ENCODE results near the gene ABI2.
"Not testable (repeated sequence)": the region's sequence is repeated elsewhere in the genome, so short reads cannot be mapped to it uniquely, and the experiment has no call there.

ABI2 gene

DNA sequence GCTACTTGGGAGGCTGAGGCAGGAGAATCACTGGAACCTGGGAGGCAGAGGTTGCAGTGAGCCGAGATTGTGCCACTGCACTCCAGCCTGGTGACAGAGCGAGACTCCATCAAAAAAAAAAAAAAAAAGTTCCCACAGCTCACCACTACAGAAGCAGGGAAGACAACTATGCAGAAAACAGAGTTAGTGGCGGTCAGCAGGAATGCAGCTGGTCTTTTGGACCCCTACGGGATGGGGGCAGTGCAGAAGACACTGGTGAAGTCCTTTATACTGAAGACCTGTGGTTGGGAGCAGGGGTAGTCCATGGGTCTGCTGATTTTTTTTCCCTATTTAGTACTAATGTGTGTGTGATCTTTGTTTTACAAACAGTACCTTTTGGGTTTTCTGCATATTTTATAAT lies 101.4 kb downstream of the ABI2 start:
- not testable (repeated sequence) for DNase-seq (ENCODE audit: low spot score)

DNA sequence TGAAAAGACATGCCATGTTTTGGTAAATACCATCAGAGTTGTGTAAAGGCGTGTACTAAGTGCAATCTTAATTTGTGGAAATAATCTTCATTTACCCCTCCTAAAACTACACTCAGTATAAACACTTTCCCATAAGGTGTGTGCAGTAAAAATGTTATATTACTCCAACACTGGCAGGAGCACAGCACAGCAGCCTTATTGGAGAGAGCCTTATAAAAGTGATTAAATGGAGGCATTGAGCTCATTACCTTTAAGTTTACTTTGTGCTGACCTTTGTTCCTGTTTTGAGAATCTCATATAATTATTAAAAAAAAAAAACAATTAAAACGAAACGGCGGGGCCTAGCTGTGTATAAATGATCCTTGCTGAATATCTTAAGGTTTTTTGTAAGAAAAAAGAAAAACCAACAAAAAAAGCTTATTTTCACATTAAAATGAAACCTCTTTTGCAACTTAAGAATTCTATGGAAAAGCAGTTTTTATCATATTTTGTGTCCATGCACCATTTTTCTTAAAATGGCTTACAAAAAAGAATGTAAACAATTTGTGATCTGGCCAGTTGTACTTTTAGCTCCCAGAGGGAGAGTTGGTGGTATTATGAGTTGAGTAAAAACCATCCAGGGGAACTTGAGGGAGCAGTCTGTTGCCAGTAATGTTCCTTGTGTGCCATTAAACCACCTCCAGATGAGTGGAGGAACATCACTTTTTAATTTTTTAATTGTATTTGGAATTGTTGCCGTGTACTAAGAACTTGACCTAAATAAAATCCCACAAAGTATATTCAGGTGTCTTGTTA lies 103.4 kb downstream of the ABI2 start:
- no peak for DNase-seq (ENCODE audit: low spot score)

DNA sequence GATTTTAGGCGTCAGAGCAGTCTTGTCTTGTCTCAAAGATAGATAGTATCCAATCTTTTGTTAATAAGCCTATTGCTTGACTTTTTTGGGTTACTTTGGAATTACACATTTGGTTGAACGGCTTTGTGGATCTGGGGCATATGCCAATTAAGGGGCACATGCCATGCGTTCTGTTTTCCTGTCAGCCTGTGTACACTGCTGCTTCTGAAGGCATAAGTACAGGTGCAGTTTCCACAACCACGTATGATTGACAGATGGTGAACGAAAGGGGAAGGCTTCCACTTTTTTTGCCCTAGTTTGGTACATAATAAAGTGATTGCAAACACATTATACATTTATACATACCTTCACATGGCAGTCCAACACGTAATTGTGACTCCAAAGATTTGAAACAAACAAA lies 104.6 kb downstream of the ABI2 start:
- DNase-seq (ENCODE audit: low spot score): no peak

DNA sequence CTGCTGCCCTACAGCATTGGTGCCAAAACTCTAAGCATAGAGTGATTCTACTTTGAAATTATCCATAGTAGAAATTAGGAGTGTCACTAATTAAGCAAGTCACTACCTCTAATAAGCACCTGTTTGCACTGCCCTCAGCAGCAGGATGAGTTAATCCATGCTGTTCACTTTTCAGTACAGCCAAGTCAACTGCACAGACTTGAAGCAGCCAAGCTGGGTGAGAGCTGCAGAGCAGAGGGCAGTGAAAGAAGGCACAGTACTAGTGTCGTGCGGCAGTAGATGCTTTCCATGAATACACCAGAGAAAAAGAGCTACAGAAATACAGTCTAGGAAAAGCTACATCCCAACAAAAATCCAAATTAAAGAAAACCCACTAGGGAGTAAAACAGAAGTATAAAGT lies 108.3 kb downstream of the ABI2 start:
- DNase-seq (ENCODE audit: low spot score): no peak

DNA sequence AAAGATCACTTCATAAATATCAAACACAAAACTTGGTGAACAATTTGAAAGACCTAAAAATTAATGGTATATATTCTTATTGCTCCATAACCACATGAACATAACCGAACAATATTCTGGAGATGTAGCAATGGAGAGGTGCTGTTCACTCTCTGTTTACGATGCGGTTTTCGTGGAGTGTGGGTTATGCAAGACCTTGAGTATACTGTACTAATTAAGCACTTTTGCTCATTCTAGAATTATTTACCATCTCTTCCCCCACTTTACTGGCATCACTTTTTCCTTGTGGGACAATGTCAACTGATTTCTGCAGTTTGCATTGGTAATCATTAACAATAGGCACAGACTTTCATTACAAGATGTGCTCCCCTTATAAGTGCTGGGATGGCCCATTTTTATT lies 109.3 kb downstream of the ABI2 start:
- DNase-seq (ENCODE audit: low spot score): no peak

DNA sequence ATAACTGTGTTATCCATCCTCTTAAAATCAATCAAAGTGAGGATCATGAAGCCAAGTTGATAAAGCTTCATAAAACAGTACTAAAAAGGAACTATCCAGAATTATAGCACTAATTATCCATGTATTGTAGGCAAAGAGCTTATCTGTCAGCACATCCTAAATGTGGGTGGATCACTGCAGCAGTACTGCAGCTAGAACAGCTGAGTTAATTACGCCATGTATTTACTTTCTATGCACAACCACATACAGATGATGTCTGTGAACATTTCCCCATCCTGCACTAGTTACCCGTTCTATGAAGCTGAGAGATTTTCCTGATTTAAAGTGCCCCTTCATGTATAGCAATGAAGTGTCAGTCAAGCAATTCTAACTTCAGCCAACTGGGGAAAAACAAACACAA lies 110.3 kb downstream of the ABI2 start:
- peak; percentile 56 for DNase-seq (ENCODE audit: low spot score)

DNA sequence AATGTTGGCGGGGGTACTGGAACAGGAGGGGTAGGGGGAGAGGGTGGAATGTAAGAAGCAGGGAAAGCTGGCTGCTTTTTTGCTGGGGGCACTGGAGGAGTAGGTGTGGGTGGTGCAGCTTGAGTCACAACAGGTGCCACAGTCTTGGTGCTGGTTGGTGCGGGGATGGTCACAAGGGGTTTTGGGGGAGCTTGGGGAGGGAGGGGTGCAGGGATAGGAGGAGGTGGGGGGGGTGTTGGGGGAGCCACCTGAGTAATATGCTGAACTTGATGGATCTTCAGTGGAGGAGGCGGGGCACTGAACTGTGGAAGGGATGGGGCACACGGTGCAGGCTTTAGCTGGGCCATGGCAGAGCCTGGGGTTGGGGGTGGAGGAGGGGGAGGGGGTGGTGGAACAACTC lies 112.5 kb downstream of the ABI2 start:
- DNase-seq (ENCODE audit: low spot score): peak; percentile 63

DNA sequence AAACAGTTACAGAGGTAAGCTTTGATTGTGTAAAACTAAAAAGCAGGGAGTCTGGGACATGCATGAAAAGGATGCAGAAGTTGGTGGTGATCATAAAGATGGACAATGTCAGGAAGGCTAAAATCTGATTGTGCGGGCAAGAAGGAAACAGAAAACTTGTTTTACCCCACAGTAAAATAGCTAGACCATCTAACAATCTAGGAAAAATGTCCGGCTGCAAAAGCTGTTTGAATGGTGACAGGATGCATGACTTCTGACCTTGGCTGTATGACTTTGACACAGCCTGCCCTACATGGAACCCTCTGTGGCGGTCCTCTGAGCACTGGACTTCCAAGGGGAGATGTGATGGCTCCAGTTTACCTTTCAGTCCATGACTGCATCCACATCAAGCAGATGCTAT lies 113.3 kb downstream of the ABI2 start:
- no peak for DNase-seq (ENCODE audit: low spot score)

DNA sequence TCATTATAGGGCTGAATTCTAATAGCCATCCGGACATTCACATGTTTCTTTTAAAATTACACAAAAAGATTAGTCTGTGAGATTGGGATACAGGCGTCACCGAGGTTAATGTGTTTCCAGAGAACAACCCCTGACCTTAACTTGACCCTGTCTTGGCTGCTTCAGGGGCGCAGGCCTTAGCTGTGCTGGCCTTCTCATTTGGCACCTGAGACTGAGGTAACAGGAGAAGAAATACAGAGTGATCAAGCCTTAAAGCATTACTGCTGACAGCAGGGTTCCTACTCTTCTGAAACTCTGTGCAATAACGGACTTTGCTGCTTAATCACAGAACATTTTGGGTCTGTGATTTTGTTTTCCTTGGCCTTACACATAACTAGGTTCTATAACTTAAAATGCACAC lies 114.3 kb downstream of the ABI2 start:
- no peak for DNase-seq (ENCODE audit: low spot score)

DNA sequence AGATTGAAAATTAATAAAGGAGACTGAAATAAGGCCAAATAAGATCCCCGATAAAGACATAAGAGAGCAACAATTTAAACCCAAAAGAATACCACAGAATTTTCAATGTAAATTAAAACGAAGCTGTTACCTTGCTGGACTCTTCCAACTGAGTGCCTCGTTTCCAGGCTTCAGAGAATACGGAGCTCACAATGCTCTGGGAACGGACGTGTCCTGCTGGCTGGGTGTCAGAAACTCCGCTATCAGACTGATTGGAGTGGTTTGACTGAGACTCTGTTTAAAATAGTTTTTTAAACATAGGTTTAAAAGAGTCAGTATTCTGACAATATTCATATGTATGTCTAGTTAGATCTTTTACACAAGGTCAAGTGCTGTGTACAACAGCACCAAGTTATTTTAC lies 116.5 kb downstream of the ABI2 start:
- DNase-seq (ENCODE audit: low spot score): no peak

DNA sequence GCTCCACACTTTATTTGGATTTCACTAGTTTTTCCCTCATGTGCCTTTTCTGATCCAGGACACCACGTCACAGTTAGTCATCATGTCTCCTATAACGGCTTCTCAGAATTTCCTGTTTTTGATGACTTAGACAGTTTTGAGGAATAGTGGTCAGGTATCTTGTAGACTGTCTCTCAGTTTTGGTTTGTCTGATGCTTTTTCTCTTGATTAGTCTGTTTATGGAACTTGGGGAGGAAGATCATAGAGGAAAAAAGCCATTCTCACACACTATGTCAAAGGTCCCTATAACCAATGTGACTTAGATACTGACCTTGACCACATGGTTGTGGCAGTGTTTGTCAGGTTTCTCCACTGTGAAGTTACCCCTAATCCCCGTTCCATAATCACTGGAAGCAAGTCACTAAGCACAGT lies 117.9 kb downstream of the ABI2 start:
- DNase-seq (ENCODE audit: low spot score): no peak

DNA sequence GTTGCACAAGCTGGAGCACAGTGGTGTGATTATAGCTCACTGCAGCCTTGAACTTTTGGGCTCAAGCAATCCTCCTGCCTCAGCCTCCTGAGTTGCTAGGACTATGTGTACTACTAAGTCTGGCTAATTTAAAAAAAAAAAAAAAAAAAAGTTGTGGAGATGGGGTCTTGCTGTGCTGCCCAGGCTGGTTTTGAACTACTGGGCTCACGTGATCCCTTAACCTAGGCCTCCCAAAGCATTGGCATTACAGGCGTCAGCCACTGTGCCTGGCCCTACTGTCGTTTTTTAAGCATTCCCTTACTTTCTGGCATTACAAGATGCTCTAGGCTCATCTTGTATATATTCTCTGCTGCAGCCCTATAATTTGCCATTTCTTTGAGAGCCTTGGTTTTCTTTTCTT lies 118.6 kb downstream of the ABI2 start:
- DNase-seq (ENCODE audit: low spot score): no peak

DNA sequence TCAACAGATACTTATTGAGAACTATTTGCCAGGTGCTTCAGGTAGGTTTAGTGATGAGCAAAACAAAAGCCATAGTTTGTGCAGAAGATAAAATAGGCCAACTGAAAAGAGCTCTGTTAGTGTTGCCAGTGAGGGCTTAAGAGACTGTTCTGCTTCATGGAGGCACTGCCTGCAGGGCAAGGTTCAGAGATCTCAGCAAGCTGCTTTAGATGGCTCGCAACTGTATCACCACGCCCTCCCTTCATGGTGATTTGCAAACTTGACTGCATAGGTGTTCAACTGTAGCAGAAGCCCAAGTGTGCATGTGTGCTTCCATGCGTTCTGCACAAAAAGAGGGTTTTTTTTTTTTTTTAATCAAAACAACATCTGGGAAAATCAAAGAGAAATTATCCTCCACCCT lies 122.4 kb downstream of the ABI2 start:
- DNase-seq (ENCODE audit: low spot score): no peak

DNA sequence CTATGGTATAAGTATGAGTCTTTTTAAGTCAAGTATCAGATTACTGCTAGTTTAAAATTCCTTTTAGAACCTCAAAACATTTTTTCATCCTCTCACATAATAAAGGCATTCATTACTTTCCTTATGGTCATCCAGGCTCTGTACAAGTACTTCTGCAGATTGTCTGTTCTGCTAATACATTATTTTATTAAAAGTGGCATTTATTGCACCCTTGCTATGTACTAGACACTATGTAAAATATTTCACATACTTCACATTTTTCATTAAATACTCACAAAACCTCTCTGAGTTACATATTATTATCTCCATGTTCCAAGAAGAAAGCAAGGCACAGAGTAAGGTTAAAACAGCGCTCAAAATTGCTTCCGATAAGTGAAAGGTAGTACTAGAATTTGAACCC lies 122.8 kb downstream of the ABI2 start:
- DNase-seq (ENCODE audit: low spot score): no peak

DNA sequence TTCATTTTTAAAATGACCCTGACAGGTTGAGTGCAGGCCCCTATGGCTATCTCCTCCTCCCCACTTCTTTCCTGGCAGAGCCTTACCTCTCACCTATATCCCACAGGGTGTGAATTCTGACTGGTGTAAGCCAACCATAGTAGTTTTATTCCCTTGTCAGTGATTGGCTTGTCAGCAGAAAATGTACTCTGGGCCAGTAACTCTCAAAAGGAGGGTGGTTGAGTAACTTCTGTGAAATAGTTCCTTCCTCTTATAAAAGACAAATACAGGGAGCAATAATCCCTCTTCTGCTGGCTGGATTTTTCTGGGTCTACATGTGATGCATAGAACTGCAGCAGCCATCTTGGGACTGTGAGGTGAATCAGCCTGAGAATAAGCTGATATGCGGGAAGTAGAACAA lies 123.5 kb downstream of the ABI2 start:
- no peak for DNase-seq (ENCODE audit: low spot score)

DNA sequence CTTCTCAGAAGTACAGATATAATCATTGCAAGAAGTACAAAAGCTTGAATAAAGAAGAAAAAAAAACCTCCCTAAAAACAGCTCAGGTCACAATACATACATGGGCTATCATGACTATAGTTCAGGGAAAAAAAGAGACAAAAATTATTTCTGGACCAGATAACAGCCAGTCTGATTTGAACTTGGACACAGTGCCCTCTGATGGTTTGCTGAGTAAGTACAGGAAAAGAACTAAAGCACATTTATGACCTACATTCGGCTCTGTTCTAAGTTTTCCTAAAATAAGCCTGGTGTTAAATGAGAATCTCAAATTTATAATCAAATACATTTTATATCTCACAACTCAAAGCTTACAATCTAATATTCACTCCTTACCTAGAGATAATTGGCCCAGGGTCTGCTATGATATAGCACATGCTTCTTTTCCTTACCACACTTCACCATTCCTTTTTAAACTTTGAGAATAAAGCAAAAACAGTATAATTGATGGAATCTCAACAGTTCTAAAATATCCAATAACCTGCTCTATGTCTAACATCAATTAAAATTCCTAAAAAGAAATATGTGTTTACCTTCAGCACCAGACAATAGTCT lies 125.8 kb downstream of the ABI2 start:
- DNase-seq (ENCODE audit: low spot score): peak; percentile 56

DNA sequence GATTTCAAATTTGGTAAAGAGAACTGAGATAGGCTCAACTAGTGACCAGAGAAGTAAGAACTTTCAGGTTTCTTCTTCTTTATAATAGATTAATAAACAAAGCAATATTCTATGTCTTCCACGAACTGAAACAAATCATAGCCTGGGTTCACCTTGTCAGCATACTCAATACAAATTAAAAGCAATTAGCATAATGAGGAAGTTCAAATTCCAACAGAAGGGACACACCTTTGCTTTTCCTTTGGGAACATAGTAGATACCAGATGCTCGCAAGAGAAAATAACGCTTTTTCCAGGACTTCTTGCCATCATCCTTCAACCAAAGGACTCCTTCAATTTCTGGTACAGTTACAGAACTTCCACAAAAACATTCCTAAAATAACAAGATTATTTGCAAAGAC lies 127.0 kb downstream of the ABI2 start:
- no peak for DNase-seq (ENCODE audit: low spot score)

DNA sequence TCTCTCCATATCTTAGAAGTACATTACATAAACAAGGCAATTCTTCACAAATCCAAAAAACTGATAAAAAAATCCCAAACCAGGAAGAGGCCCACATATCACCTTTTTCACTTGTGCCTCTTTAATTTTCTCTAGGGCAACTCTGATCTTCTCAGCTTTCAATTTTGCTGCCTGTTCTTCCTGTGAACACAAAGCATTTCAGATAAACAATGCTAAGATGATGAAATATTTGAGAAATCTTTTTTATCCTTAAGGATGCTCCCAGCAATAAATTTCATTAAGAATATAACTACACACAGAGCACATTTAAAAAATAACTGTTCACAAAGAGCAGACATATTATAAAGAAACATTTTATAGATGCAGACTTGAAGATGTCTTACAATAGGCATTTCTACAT lies 133.6 kb downstream of the ABI2 start:
- DNase-seq (ENCODE audit: low spot score): no peak

DNA sequence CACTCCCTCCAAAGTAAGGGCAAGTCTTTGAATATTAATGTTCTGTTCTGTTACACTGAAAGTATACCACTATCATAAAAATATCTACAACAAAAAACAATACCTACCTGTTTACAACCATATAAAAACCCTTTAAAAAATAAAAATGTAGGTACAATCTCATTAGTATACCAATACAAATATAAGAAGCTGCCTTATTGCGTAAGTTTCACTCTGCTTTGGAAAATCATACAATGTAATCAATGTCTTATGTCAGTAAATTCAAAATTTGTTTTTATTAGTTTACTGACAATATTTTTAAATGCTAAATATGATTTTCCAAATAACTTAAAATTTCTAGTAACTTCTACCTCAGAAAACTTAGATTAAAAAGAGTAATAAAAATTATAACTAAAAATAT lies 134.1 kb downstream of the ABI2 start:
- DNase-seq (ENCODE audit: low spot score): no peak

DNA sequence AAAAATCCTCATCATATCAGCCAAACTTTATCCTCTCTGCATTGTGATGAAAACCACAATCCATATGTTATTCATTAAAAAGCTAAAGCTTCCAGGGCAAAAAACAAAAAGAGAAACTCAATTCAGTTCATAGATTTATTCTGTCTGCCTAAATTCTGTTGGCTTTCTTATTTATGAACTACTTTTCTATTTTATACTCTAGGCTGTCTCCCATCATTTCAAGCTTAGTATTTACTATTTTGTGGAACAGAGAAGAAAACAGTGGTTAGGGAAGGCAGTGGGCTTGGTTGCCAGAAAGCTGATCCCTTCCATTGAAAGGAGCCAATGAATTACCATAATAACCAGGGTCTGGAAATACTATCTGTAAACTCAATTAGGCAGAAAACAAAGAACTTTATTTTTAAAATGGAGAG lies 135.1 kb downstream of the ABI2 start:
- DNase-seq (ENCODE audit: low spot score): no peak

DNA sequence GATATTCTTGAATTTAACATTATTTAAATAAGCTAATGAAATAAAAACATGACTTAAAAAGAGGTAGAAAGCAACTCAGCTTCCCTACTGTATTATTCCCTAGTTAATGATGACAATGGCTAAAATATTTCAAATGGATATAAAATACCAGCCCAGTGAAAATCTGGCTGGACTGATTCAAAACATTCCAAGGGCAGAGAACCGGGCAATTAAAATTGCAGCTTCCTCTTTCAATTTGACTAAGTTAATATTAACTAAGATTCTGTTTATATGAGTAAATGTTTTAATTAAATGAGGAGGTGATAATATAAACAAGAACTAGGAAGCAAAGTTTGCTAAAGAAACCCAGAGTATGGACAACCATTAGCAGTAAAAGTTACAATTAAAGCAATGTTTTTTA lies 141.4 kb downstream of the ABI2 start:
- no peak for DNase-seq (ENCODE audit: low spot score)

DNA sequence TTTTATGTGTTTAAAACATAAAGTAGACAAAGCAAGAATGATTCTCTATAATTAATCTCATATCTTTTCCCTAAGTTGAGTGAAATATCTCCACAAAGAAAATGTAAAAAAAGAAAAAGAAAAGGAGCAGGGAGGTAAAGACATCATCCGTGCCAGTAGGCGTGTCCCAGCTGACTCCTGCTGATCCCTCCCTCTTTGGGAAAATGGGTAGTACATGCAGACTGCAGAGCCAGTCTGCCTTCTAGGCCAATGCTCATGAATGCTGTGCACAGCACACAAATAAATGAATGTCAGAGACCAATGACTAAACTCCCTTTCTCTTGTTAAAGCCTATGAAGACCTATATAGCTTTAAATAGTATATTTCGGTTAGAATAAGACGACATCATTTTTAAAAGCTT lies 142.2 kb downstream of the ABI2 start:
- no peak for DNase-seq (ENCODE audit: low spot score)

DNA sequence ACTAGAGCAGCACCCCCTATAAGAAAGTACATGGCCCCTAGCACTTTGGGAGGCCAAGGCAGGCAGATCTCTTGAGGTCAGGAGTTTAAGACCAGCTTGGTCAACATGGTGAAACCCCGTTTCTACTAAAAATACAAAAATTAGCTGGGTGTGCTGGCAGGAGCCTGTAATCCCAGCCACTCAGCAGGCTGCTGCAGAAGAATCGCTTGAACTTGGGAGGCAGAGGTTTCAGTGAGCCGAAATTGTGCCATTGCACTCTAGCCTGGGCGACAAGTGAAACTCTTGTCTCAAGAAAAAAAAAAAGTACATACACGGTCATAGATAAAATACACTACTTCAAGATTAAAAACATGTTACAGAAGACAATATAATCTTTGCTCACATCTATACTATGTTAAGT lies 143.1 kb downstream of the ABI2 start:
- DNase-seq (ENCODE audit: low spot score): no peak

DNA sequence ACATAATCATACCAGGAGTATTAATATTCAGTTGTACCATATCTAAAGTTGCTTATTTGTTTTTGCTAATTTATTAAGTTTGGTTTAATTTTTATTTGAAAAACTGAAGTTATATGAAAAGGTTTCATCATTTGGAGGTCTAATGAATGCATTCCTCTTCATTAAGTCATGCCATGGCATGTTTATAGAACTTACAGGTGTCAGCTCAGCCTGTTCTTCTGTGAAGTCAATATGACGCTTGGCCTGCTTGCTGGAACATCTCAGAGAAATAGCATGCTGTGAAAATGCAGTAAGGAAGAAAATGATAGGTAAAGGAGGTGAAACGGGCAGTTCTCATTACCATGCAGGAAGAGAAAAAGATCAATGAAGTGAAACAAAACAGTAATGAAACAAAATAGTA lies 148.7 kb downstream of the ABI2 start:
- DNase-seq (ENCODE audit: low spot score): no peak
